Activated CD8-positive, alpha-beta memory T cell treated with anti-CD3 and anti-CD28 coated beads, Interleukin-2, amount 50 U/mL, for 24 hours (primary cell): ENCODE measurements around the gene SLC25A6.
"Not testable (repeated sequence)": the region's sequence is repeated elsewhere in the genome, so short reads cannot be mapped to it uniquely, and the experiment has no call there.

Experiments
- DNase-seq: peaks from one replicate; pipeline ENCODE4 v3.0.0-alpha.2; 2020; ENCODE audit errors: extremely low read depth

Gene SLC25A6

DNA sequence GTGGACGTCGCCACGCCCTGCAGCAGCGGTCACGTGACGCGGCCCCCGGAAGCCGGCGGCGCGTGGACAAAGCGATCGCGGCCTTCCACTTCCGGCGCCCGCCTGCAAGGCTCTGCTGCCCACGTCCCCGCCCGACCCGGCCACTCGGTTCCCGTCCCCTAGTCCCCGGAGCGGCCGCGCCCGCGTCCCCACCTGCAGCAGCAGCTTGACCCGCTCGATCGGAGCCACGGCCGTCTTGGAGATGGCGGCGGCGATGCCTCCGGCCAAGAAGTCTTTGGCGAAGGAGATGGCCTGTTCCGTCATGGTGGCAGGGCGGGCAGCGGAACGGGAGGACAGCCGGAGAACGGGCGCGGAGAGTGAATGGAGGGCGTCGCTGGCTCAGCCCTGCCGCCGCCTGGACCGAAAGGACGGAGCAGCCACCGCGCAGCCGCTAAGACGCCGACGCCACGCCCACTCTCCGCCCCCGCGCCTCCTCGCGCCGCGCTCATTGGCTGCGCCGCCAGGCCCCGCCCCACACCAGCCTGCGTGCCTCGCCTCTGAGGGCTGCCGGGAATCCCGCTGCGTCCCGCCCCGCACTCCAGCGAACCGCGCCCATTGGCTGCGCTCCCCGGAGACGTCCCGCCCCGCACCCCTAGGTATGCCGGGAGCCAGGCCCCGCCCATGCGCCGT lies at the start of gene SLC25A6:
Gene SLC25A6 (minus strand): TSS at position 407 of the 669 bp plus-strand sequence. CDS start 104 bp downstream, at position 303.
- peak; percentile 97 for DNase-seq

DNA sequence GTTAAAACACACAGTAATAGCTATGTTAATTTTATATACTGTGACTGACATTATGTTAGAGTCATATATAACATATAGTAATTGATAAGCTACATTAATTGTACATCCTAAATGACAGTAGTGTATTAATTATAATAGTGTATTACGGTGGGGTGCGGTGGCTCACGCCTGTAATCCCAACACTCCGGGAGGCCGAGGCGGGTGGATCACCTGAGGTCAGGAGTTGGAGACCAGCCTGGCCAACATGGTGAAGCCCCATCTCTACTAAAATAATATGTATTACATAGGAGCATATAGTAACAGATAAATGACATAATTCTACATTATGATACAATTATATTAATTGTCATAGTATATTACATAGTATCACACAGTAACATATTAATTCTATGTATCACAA lies 48.6 kb upstream of the SLC25A6 start:
- DNase-seq, result no peak

DNA sequence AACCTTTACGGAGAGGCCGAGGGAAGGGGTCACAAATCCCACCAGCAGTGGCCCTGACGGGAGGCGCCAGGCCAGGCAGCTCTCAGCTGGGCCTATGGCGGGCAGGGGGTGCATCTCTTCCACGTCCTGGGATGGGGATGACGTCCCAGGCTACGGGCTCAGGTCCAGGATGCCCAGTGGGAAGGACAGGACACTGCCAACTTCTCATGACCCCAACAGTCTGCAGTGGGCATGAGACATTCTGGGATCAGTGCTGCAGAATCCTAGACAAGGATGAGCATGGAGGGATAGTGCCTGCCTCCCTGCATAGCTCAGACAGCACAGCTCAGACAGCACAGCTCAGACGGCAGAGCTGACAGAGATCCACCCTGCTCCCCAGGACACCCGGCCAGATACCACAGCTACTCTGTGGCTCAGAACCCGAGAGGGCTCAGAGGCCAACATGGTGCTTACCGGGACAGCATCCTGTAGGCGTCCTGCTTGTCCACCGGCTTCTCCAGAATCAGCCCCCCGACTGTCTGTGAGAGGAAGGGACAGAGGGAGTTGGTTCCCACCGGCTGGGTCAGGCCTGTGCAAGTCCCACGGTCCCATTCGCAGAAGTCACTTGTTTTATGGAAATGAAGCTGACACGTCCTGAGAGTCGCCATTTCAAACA lies 43.5 kb upstream of the SLC25A6 start:
- DNase-seq, result no peak

DNA sequence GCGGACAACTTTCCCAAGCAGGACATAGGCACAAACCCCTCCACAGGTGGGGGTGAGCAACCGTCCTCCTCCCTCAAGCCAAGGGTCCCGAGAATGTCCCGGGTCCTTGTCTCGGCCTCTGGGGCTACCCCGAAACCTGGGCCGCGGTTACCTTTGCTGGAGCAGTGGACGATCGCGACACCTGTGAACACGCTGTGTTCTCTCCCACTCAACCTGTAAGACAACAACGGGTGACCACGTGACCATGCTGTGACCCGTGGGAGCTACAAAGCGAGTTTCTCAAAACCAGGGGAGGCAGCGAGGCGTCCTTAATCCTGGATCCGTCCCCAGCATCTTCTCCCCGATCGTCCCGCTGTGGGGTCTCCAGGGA lies 42.9 kb upstream of the SLC25A6 start:
- no peak for DNase-seq

DNA sequence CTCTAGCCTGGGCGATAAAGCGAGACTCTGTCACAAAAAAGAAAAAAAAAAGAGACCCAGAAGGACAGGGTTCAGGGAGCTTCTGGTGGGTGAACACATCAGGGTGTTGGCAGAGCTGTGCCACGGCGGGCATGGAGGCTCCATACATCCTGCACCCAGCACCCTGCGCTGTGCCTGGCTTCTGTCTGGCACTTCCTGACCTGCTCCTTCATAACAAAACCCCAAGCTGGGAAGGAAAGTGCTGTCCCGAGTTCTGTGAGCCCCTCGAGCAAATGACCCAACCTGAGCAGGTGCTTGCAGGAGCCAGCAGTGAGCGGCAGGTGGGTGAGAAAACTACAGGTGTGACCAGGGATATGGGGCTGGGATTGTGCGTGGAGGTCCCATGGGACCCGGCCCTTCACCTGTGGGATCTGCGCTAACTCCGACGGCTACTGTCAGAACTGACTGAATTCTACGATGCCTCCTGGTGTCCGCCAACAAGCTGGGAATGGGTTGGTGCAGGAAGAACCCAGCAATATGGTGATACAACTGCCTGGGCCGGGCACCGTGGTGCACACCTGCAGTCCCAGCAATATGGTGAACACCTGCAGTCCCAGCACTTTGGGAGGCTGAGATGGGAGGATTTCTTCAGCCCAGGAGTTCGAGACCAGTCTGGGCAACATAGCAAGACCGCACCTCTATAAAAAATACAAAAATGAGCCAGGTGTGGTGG lies 41.9 kb upstream of the SLC25A6 start:
- DNase-seq, result no peak

DNA sequence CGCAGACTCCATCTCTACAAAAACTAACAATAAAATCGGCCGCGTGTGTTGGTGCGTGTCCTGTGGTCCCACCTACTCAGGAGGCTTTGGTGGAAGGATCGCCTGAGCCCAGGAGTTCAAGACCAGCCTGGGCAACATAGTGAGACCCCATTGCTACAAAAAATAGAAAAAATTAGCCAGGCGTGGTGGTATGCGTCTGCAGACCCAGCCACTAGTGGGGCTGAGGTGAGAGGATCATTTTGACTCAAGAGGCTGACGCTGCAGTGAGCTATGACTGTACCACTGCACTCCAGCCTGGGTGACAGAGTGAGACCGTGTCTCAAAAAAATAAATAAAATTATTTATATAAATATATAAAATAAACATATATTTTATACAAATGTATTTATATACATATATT lies 38.5 kb upstream of the SLC25A6 start:
- DNase-seq, result no peak

DNA sequence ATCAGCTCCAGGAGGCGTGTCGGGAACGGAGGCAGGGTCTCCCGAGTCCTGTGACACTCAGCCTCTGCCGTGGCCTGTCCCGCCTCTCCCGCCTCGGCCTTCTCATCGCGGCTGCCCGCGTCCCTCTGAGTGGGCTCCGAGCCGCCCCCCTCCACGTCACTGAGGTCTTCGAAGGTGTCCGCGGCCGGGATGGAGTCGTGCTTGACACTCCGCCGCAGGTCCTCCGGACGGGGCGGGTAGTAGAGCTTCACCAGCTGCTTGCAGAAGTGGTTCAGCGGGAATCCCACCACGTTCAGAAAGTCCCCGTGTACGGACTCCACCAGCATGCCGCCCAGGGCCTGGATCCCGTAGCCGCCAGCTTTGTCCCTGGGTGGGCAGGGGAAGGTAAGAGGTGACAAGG lies 35.8 kb upstream of the SLC25A6 start:
- no peak for DNase-seq

DNA sequence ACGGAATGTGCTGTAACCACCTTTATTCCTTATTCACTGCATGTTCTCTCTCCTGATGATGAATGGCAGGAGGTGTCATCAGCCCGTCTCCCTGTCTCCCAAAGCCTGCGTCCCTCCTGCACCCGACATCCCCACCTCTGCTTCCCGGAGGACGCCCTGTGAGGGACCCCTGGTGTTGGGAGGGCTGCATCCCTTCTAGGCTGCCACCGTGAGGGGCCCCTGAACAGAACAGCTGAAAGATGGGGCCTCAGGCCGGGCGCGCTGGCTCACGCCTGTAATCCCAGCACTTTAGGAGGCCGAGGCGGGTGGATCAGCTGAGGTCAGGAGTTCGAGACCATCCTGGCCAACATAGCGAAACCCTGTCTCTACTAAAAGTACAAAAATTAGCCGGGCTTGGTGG lies 34.4 kb upstream of the SLC25A6 start:
- not testable (repeated sequence) for DNase-seq

DNA sequence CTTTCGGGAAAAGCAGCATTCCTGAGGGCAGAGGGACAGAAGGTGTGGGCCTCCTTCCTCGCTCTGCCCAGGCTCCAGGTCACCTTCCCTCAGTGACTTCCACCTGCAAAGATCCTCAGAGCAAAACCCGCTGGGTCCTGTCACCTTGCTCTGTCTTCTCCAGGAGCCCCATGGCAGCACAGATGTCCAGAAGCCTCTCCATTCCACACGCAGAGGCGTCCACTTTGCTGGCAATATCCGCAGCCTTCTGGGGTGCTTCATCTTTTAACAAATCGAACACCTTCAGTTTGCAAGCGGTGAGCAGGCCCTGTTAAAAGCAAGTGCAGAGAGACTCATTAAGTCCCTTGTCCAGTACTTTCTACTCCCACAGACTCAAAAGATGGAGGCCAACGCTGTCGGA lies 33.5 kb upstream of the SLC25A6 start:
- DNase-seq, result no peak

DNA sequence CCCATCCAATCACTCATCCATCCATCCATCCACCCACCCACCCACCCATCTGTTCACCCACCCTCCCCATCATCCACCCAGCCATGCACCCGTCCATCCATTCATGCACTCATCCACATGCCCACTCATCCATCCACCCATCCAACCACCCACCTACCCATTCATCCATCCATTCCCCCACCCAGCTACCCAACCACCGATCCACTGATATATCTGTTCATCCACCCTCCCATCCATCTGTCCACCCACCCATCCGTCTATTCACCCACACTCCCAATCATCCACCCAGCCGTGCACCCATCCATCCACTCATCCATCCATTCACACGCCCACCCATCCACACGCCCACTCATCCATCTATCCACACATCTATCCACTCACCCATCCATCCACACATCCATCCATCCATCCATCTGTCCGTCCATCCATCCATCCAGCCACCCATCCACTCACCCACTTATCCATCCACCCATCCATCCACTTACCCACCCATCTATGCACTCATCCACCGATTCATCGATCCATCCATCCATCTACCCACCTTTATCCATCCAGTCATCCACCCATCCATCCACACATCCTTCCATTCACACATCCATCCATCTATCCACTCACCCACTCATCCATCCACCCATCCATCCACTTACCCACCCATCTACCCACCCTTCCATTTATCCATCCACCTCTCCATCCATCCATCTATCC lies 32.4 kb upstream of the SLC25A6 start:
- DNase-seq, result no peak

DNA sequence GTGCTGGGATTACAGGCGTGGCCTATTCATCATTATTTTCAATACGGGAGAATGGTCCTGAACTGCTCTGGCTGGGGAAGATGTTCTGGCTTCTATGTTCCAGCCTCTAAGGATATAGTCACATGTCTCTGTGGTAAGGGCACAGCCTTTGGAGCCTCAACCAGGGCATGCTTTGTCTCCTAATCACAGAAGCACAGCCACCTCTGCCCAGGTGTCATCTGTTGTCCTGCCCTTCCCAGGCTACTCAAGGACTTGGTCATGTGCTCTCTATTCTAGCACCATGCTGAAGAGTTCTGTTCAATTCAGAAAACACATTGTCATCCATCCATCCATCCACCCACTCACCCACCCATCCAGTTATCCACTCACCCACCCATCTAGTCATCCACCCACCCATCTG lies 31.3 kb upstream of the SLC25A6 start:
- no peak for DNase-seq

DNA sequence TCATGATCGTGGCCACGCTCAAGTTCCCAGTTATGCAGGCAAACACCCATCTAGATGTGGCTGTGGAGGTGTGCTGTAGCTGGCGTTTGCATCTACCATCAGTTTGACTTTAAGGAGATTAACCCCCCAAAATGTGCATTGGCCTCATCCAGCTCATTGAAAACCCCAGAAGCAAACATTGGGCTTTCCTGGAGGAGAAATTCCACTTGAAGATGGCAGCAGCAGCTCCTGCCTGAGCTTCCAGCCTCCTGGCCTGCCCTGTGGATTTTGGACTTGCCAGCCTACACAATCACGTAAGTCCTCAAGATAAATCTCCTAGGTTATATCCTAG lies 30.2 kb upstream of the SLC25A6 start:
- DNase-seq, result no peak

DNA sequence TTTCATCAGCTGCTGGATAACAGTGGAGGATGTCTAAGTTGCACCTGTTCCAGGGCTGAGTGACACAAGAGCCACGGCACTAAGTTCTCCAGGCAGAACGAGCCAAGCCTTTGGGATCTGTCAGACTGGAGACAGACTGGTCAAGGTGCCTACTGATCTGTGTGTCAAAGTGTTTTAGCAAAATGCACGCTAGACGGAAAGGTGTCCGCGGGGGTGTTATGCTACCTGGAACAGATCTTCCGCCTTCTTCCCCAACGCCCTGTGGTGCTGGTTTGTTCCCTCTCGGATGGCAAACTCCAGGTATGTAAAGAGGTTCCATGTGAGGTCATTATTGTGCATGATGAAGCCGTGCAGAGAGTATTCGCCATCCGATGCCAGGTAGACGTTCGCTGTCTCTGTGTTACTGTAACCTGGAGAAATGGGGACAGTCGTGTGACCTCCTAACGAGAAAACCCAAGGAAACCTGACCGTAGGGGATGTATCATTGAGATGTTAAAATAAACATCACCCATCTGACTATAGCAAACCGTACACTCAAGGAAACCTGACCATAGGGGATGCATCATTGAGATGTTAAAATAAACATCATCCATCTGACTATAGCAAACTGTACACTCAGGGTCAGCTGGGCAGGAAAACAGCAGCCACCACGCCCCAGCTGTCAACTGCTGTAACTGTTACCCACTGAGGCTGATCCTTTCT lies 29.7 kb upstream of the SLC25A6 start:
- DNase-seq, result no peak

DNA sequence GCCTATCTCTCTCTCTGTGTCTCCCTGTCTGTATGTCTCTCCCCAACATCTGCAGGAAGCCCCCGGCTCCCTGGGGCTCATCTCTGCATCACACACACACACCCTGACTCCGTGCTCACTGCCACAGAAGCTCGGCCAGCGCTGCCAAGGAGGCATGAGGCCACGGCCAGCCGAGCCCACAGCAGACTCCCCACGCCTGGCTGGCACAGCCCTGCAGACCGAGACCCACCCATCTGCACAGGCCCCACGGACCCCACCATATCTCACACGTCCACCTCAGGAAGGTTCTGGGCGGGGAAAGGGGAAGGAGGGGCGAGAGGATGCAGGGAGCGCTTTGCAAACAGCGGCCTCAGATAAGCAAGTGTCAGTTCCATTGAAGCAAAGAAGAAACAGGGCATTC lies 28.5 kb upstream of the SLC25A6 start:
- no peak for DNase-seq

DNA sequence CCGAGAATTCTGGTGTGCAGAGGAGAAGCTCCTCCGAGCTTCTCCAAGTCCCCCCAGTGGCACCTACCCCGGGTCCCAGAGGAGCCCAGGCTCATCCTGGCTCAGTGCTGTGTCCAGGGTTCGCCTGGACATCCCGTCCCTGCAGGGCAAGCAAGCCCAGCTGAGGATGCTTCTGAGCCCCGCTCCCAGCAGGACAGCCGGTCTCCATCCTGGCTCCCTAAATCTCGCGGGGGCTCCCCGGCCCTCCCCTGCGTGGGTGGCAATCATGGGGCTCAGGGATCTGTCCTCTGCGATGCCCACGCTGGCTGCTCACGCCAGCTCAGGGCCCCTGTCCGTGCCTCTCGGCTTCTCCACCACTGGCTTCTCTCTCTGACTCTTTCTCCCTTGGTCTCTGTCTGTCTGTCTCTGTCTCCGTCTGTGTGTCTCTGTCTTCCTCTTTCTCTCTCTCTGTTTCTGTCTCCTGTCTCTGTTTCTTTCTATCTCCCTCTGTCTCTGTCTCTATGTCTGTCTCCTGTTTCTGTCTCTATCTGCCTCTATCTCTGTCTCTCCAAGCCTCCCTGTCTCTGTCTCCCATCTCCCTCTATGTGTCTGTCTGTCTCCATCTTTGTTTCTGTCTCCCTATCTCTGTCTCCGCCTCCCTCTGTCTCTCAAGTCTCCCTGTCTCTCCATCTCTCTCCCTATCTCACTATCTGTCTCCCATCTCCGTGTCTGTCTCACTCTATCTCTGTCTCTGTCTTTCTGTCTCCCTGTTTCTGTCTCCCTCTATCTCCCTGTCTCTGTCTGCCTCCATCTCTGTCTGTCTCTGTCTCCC lies 27.8 kb upstream of the SLC25A6 start:
- DNase-seq, result no peak

DNA sequence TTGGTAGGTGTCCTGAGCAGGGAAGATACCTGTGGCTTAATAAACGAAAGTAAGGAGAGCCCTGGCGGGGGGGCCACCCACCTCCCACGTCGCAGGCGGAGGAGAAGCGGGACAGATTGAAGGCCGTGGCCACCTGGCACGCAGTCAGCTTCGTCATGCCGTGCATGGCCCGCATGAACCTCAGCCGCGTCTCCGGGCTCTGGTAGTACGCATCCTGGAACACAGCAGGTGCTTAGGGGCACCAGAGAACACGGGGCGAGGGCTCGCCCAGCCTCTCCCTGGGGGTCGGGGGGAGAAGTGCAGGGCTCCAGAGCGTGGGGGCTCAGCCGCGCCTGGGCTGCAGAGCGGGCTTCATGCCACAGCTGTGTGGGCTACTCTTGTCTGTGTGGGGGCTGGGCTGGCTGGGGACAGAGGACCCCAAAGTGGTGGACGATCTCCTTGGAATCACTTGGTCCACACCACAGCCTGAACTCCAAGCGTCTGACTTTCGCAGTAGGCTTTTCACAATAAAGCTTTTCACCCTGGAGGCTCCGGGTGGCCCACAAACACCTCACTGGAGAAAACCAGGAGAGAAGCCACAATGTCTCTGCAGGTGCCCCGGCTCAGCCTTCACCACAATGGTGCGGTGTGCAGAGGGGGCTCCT lies 27.1 kb upstream of the SLC25A6 start:
- no peak for DNase-seq

DNA sequence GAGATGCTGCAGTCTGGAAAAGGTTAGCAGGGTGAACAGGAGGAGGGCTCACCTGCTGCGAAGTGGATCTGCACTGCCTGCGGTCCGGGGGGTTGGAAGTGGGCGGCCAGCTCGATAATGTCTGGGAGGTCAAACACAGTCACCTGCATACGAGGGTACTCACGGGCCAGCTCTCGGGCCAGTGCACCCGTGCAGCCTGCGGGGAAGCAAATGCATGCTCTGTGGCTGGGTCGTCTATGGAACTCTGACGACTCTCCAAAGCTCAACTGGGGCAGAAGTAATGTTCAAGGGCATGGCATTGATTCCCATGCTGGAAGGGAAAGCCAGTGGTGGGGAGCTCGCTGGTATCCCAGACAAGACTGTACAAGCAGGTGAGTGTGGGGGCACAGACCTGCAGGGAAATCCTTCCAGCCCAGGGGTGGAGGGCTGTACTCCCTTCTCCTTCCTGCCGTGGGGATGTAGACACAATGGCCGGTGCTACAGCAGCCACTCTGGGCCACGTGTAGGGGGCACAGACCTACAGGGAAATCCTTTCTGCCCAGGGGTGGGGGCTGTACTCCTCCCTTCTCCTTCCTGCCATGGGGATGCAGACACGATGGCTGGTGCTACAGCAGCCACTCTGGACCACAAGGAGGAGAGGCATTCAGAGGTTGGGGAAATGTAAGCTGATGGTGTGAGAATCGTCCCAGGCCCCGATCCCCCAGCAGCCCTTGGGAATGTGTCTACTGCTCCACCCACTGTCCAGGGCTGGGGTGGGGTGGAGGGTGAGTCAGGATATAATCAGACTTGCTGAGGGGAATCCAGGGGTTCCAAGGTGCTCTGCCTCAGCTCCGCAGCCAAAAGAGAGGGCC lies 26.2 kb upstream of the SLC25A6 start:
- no peak for DNase-seq

DNA sequence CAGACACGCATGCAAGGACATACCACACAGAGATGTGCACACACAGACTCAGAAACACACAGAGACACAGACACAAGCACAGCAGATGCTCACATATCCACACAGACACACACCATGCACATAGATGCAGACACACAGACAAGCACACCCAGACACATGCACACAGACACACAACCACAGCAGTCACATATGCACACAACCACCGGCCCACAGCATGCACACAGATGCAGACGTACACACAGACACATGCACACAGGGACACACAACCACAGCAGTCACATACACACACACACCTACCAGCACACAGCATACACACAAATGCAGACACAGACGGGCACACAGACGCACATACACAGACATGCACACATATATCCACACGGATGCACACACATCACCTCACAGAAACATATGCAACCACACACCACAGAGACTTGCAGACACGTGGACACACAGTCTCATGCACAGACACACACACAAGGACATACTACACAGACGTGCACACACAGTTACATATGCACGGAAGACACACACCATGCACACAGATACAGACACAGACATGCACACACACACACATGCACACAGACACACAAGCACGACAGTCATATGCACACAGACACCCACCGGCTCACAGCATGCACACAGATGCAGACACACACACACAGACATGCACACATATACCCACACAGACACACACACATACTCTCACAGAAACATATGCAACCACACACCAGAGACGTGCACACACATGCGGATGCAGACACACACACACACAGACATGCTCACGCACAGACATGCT lies 25.2 kb upstream of the SLC25A6 start:
- no peak for DNase-seq

DNA sequence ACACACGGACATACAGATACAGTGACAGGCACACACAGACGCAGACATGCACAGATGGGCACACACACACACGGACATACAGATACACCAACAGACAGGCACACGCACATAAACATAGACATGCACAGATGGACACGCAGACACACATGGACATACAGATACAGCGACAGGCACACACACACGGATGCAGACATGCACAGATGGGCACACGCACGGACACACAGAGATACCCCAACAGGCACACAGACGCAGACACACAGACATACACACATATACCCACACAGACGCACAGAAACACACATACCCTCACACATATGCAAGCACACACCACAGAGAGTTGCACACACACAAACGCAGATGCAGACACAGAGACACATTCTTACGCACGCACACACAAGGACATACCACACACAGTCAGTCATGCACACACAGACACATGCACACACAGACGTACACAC lies 24.4 kb upstream of the SLC25A6 start:
- no peak for DNase-seq
